Smooth muscle cell (in vitro differentiated cells): ENCODE results near the gene TYMP. TPM values are rescaled to one million over a fixed set of nuclear protein-coding genes. Genes with fewer than 3 reads are reported as not detected.

Source experiments
- DNase-seq: peaks from one replicate; lab custom pipeline; 2025; ENCODE audit not compliant: unreplicated experiment; lab: John Stamatoyannopoulos, UW
- H2AFZ ChIP-seq: fragments of 200-600 bp; sonication (generic); 2 replicates; pipeline ENCODE4 v1.6.0; 2016; ENCODE audit warnings: antibody characterized with exemption, low read depth, mild to moderate bottlenecking
- H3F3A ChIP-seq: fragments of 200-600 bp; sonication (generic); 2 replicates; pipeline ENCODE4 v1.6.0; 2017; ENCODE audit warnings: antibody characterized with exemption, low read depth
- H3K27ac ChIP-seq: fragments of 200-600 bp; sonication (generic); 2 replicates; pipeline ENCODE4 v1.5.1; 2016; ENCODE audit warnings: low read depth, mild to moderate bottlenecking
- H3K27me3 ChIP-seq: fragments of 200-600 bp; sonication (generic); 2 replicates; pipeline ENCODE4 v1.6.1; 2016; ENCODE audit warnings: low read depth, mild to moderate bottlenecking
- H3K36me3 ChIP-seq: fragments of 200-600 bp; sonication (generic); 2 replicates; pipeline ENCODE4 v1.5.1; 2016; ENCODE audit warnings: low read depth
- H3K4me1 ChIP-seq: fragments of 200-600 bp; sonication (generic); 2 replicates; pipeline ENCODE4 v1.5.1; 2016; ENCODE audit warnings: low read depth
- H3K4me2 ChIP-seq: fragments of 200-600 bp; sonication (generic); 2 replicates; pipeline ENCODE4 v1.6.0; 2016; ENCODE audit warnings: mild to moderate bottlenecking
- H3K4me3 ChIP-seq: fragments of 200-600 bp; sonication (generic); 2 replicates; pipeline ENCODE4 v1.5.1; 2016; ENCODE audit warnings: mild to moderate bottlenecking
- H3K79me2 ChIP-seq: fragments of 200-600 bp; sonication (generic); 2 replicates; pipeline ENCODE4 v1.6.0; 2016; ENCODE audit warnings: low read depth, mild to moderate bottlenecking
- H3K9ac ChIP-seq: fragments of 200-600 bp; sonication (generic); 2 replicates; pipeline ENCODE4 v1.6.0; 2016; ENCODE audit warnings: low read depth
- H3K9me3 ChIP-seq: fragments of 200-600 bp; sonication (generic); replicated peaks from 2 replicates; pipeline ENCODE4 v1.5.1; 2016; ENCODE audit warnings: low read depth
- H4K20me1 ChIP-seq: fragments of 200-600 bp; sonication (generic); 2 replicates; pipeline ENCODE4 v1.6.0; 2016; ENCODE audit warnings: low read depth
- WGBS: methylation state at CpG from one replicate; pipeline ENCODE4 v1.1.7; 2016; ENCODE audit warnings: low lambda C conversion rate; 5-methylcytosine and 5-hydroxymethylcytosine counted together
- polyA plus RNA-seq: library from polyadenylated mRNA; unstranded; fragments of >200 nt; fragmentation: Nextera tagmentation; extraction: Ambion mirVana; gene quantifications from 2 replicates; pipeline ENCODE4 v1.2.1, GENCODE V29; 2016
- total RNA-seq: library from RNA; depleted of rRNA; stranded (reverse); fragments of >200 nt; gene quantifications from 2 replicates; pipeline ENCODE4 v1.2.3, GENCODE V29; 2014
- TF ChIP-seq, protein P1 (sequence below): fragments of 200-600 bp; sonication (generic); IDR thresholded peaks from 2 replicates; pipeline ENCODE4 v1.5.1; 2017; ENCODE audit warnings: borderline replicate concordance, mild to moderate bottlenecking, antibody characterized with exemption; ENCODE audit not compliant: insufficient read depth, poor library complexity, severe bottlenecking

The TYMP gene
- total and polyA plus RNA-seq, 2 experiments from 2014 or later, result 87.4 to 287 TPM

DNA sequence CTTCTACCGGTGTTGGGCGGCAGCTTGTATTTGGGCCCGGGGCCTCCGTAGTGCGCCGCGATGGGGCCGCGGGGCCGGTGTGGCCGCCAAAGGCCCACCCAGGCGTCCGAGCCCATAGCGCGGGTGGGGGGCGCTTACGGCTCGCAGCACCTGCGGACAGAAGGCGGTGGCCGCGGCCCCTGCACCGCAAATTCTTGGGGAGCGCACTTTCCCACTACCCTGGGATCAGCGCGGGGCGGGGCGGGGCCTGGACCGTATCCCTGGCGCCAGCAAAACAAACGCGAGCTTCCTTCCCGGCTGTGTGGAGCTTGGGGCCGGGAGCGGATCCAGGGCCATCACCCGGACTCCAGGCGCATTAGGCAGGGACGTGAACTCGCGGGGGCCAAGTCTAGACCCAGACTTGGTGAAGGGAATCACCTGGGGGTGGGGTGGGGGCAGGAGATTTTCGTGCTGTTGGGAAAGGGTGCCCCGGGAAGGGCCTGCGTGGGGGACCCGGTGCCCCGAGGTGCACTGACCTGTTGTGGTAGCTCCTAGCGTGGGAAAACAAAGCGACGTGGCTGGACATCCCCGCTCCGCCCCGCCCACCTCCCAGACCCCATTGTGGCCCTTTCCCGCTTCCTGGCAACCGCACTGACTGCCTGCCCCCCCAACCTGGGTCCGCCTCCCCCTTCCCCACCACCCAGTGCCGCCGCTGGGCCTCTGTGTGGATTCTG, 2.3 kb upstream of the TYMP start:
- WGBS, result 4% methylated on average over 36 of the region's 56 CpGs
- H3K9me3 ChIP-seq, result no peaks in the 10 kb centered on the region
- peak overlapping the region; percentile 69 for H3K4me3 ChIP-seq
- H3F3A ChIP-seq, result peaks cover 57% of the 10 kb centered on the region
- TF ChIP-seq, protein P1, sequence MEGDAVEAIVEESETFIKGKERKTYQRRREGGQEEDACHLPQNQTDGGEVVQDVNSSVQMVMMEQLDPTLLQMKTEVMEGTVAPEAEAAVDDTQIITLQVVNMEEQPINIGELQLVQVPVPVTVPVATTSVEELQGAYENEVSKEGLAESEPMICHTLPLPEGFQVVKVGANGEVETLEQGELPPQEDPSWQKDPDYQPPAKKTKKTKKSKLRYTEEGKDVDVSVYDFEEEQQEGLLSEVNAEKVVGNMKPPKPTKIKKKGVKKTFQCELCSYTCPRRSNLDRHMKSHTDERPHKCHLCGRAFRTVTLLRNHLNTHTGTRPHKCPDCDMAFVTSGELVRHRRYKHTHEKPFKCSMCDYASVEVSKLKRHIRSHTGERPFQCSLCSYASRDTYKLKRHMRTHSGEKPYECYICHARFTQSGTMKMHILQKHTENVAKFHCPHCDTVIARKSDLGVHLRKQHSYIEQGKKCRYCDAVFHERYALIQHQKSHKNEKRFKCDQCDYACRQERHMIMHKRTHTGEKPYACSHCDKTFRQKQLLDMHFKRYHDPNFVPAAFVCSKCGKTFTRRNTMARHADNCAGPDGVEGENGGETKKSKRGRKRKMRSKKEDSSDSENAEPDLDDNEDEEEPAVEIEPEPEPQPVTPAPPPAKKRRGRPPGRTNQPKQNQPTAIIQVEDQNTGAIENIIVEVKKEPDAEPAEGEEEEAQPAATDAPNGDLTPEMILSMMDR, result no peak
- H2AFZ ChIP-seq, result no peak overlapping the region
- H3K27ac ChIP-seq, result peak overlapping the region; percentile 97
- DNase-seq, result peak; percentile 63
- peak overlapping the region; percentile 98 for H3K4me2 ChIP-seq
- peaks cover 15% of the 10 kb centered on the region for H4K20me1 ChIP-seq
- peak overlapping the region; percentile 81 for H3K9ac ChIP-seq
- no peaks in the 10 kb centered on the region for H3K27me3 ChIP-seq
- H3K79me2 ChIP-seq, result peaks cover 10% of the 10 kb centered on the region
- H3K4me1 ChIP-seq, result peaks cover 23% of the 10 kb centered on the region
- no peaks in the 10 kb centered on the region for H3K36me3 ChIP-seq

DNA sequence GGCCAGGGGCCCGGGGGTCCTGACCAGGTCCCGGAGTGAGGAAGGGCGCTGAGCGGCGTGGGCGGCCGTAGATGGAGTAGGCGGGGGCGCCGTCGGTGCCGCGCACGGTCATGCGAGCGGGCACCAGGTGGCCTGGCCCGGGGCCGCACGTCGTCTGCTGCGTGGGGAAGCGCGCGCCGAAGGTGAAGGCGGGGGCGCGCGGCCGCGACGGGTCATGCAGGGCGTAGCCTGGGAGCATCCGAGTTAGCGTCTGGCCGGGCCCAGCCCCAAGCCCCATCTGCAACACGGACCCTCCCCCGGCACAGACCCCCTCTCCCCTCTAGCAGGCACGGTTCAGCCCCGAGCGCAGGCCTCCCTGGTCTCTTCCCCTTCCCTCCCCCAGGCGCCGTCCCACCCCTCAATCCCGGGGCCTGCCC, 1.7 kb upstream of the TYMP start:
- DNase-seq, result no peak
- H3K4me3 ChIP-seq, result peak overlapping the region; percentile 69
- no peaks in the 10 kb centered on the region for H3K9me3 ChIP-seq
- peaks cover 15% of the 10 kb centered on the region for H4K20me1 ChIP-seq
- H2AFZ ChIP-seq, result no peak overlapping the region
- no peaks in the 10 kb centered on the region for H3K27me3 ChIP-seq
- peak overlapping the region; percentile 81 for H3K9ac ChIP-seq
- H3K36me3 ChIP-seq, result no peaks in the 10 kb centered on the region
- WGBS, result 0% methylated on average over 1 of the region's 44 CpGs
- peaks cover 23% of the 10 kb centered on the region for H3K4me1 ChIP-seq
- peaks cover 58% of the 10 kb centered on the region for H3F3A ChIP-seq
- peak overlapping the region; percentile 97 for H3K27ac ChIP-seq
- TF ChIP-seq, protein P1, result no peak
- peaks cover 4% of the 10 kb centered on the region for H3K79me2 ChIP-seq
- H3K4me2 ChIP-seq, result peak overlapping the region; percentile 98

DNA sequence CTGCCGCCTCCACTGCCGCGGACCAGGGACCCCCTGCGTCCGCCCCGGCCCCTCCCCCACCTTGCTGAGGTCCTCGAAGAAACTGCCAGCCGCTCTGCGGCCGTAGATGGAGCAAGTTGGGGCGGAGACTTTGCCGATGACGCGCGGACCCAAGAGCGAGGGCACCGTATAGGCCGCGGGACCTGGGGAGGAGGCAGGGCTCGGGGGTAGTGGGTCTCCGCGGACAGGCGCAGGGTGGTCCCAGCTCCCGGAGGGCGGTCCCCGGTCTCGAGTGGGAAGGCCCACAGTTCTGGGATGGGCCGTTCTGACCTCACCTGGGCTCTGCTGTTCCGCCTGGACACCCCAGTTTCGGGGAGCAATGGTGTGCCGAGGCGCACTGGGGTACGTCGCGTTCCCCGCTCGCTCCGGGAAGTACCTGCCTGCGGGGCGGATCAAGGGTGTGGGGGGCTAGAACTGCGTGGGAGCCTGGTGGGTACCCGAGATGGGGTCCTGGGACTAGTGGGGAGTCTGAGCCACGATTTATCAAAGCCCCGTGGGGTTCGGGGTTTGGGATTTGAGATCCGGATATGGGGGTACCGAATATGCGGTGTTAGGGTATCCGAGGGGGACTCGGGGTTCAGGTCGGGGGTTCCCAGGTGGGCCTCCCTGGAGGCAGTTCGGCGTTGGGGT, 1.2 kb upstream of the TYMP start:
- H3K36me3 ChIP-seq, result no peaks in the 10 kb centered on the region
- no peaks in the 10 kb centered on the region for H3K79me2 ChIP-seq
- peaks cover 23% of the 10 kb centered on the region for H3K4me1 ChIP-seq
- no peak overlapping the region for H2AFZ ChIP-seq
- H3K27ac ChIP-seq, result peak overlapping the region; percentile 97
- no peaks in the 10 kb centered on the region for H3K9me3 ChIP-seq
- peaks cover 15% of the 10 kb centered on the region for H4K20me1 ChIP-seq
- H3K4me3 ChIP-seq, result peak overlapping the region; percentile 69
- peak; percentile 63 for DNase-seq
- peak overlapping the region; percentile 81 for H3K9ac ChIP-seq
- H3K27me3 ChIP-seq, result no peaks in the 10 kb centered on the region
- TF ChIP-seq, protein P1, result no peak
- H3F3A ChIP-seq, result peaks cover 54% of the 10 kb centered on the region
- H3K4me2 ChIP-seq, result peak overlapping the region; percentile 98
- 19% methylated on average over 33 of the region's 53 CpGs for WGBS
